GM18861 (cell line): ENCODE data around the gene NKX2-8.

Source experiments
- ATAC-seq: cut with Tn5 transposase; IDR thresholded peaks from one replicate; pipeline ENCODE4 v1.9.1; 2021; ENCODE audit not compliant: unreplicated experiment

The NKX2-8 gene

GRCh38 chr14:36582011-36582873 lies at the start of gene NKX2-8:
Gene NKX2-8 (minus strand): TSS chr14:36582614. CDS start chr14:36582389, 225 bp downstream.
- ATAC-seq, result no peak

DNA sequence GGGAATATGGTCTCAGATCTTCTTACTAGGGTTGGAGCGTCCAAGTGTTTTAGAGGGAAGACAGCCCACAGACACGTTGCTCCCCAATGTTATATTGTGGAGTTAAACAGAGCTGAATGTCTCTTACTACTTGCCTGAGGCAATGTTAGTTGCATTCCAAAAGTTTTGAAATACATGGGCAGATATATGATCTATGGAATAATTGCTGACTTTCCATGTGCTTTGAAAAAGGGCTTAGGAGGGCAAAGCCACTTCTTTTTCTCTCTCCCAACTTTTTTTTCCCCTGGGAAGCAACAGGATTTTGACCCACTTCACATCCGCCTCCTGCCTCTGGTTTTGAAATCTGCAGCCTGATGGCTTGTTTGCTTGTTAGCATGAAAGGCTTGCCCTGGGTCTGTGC lies 45.6 kb upstream of the NKX2-8 start:
- no peak for ATAC-seq

DNA sequence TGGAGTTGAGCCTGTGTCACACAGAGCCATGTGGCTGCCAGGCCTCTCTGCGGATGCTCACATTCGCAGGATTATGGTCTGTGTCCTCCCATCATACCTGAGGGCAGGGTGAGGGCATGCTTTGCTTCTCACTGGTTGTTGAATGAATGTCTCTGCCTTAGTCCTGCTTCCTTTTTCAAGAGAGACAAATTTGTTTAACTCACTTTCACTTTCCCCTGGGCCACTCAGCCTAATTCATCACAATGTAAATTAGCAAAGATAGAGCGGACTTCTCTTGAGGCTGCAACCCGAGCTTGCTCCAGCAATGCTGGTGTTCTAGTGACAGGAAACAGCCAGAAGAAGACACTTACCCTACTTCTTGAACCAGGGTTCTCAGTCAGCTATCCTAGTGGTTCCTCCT lies 43.7 kb upstream of the NKX2-8 start:
- ATAC-seq, result peak; percentile 40

- ATAC-seq, result no peak
Measured at GRCh38 chr14:36625436-36625835, 43.0 kb upstream of the NKX2-8 start.

GRCh38 chr14:36625014-36625413 lies 42.6 kb upstream of the NKX2-8 start:
- ATAC-seq, result no peak

GRCh38 chr14:36619853-36620252 lies 37.4 kb upstream of the NKX2-8 start:
- ATAC-seq, result no peak

- ATAC-seq, result no peak
Measured at GRCh38 chr14:36619131-36619530, 36.7 kb upstream of the NKX2-8 start.

- ATAC-seq, result no peak
Measured at GRCh38 chr14:36618641-36619040, 36.2 kb upstream of the NKX2-8 start.

DNA sequence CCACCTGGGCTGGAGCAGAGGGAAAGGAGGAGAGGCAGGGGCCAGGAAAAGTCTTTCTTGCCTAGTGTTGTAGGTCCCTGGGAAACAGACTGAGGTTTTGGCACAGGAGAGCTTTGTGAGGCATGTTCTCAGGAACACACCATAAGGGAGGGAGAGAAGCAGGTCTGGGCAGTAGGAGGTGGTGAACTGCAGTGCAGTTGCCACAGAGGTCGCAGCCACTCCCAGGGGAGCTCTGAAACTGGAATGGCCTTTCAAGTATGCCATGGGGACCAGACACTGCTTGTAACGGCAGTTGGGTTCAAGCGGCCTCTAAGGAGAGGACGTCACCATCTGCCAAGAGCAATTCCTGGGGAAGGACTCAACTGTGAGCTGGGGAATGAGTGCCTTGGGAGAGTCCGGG lies 35.4 kb upstream of the NKX2-8 start:
- no peak for ATAC-seq

- ATAC-seq, result no peak
Measured at GRCh38 chr14:36605506-36605857, 23.1 kb upstream of the NKX2-8 start.

GRCh38 chr14:36604757-36605505 lies 22.5 kb upstream of the NKX2-8 start:
- ATAC-seq, result peak; percentile 64

- no peak for ATAC-seq
Measured at GRCh38 chr14:36600431-36600830, 18.0 kb upstream of the NKX2-8 start.

DNA sequence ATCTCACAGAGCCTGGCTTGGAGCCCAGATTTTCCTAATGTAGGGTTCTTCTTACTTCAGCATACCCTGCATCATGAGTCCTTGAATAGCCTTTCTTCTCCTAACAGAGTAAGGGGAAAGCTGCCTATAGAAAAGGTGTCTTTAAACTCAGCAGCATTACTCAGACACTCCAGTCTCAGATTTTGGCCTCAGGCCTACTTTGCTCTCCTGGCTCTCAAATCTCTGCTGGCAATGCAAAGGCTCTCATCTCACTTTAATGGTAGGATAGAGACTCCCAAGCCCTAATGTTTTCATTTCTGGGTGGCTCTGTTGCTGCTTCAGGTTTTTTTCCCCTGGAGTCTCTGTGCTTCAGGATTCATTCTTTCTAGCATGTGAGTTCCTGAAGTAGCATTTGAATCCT lies 9.1 kb upstream of the NKX2-8 start:
- ATAC-seq, result no peak

GRCh38 chr14:36588788-36589187 lies 6.4 kb upstream of the NKX2-8 start:
- ATAC-seq, result no peak

DNA sequence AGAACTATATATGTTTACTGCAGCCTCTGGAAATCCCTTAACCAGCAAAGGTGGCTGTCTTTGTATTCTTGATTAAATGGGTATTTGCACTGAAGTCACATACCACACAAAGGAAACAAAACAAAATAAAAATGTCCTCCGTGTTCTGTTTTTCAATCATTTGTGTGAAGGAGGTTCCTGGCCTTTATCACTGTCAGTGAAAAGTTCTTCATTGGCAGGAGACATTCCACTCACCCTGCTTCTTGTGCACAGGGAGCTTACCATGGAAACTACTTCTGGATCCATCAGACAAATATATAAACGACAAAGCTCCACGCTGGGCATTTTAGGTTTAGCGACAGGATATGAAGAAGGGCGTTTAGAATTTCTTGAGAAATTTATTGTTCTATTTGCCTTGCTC lies 5.7 kb upstream of the NKX2-8 start:
- no peak for ATAC-seq

DNA sequence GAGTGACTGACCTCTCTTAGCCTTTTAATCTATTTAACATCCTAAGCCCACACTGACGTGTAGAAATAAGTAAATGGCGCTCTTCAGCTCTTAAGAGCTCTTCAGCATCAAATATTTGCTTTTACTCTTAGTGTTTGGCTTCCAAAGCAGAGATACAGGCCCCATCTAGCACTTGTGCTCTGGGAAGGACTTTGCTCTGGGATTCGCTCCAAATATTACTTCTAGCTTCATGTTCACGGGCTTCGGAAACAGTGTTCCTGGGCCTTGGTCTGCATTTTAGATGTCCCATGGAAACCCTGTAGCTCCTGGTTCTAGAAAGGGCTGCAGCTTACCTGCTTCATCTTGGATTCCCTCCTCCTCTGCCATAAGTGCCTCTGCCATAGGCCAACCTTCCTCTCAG lies 2.7 kb upstream of the NKX2-8 start:
- no peak for ATAC-seq

DNA sequence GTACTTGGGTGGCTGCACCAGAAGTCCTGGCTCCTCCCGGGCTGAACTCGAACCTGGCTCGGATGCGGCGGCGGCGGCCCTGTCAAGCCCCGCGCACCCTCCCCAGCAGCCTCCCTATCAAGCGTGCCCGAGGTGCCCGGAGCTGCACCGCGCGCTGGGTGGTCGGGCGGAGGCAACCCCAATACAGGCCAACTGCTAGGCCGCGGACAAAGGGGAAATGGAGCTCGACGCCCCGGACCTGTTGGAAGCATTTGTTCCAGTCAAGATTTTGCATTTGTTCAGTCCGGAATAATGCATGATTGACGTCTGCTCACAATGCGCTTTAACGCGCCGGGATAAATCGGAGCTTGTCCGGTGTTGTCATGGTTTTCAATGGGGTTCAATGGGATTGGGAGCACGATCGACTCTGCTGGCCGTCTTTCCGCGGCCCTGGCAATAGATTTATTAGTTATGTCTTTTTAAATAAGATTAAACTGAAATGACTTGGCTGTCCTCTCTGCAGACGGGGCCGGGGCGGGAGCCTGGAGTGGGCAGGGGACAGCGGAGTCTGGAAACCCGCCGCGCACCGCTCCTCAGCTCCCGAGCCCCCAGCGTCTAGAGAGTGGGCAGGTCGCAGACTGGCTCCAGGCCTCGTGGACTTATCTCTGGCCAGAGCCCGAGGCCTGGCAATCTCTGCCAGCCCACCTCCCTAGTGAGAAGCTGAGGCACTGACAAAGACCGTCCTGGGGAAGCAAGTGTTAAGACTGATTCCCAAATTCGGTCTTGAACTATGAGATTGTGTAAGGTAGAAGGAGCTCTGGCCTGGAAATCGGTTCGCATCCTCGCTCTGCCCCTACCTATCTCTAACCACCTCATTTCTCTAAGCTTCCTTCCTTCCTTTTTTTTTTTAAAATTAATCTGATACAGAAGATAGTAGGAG lies 1.7 kb upstream of the NKX2-8 start:
- ATAC-seq, result no peak

DNA sequence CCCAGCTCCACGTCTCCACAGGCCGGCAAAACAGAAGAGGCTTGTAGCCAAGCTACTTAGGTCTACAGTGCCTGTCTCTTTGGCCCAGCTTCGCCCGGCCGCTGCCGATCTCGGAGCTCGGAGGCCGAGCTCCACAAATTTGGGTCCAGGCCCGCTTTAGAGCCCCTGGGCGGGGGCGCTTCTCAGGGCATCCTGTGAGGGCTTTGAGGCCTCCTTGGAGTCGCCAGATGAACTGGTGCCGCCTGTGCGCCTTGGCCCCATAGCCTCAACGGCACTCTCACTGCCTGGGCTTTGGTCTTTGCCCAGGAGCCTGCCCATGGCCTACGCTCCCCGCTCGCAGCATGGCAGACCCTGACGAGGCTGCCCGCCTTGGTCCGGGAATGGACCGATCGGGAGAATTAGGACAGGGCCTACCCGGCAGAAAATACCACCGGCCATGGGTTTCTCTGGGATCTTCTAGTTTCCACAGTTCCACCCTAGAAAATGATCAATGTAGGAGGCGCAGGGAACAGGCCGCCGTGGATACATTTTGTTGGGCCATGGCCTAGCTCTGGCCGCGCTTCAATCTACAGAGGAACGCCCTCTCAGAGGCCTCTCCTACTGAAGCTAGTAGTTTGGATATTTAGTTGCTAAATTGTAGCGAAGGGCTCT lies 953 bp upstream of the NKX2-8 start:
- ATAC-seq, result no peak

DNA sequence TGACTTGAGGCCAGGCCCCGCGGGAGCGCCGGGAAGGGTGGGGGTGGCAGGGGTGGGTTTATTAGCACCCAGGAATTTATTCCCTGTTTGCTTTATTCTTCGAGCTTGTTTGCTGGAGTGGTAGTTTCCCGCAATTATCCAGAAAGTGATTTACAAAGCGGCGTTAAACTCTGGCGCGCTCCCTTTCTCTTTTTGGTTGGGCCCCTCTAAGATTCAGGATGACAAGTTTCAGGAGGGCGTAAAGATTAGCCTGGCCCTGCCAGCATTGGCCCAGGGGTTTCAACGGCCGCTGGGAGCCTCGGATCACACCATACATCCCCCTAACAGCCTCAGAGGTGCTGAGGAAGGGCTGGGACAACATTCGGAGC lies 444 bp upstream of the NKX2-8 start:
- ATAC-seq, result no peak

- ATAC-seq, result no peak
Measured at GRCh38 chr14:36580856-36581831, 1.3 kb downstream of the NKX2-8 start.
